ENCODE results near the gene CXorf38. TPM values are rescaled to one million over a fixed set of nuclear protein-coding genes. Genes with fewer than 3 reads are reported as not detected.

CXorf38 gene
- total RNA-seq, 1 experiment from 2014 or later, result 18.3 TPM

- BruUV-seq (replicated peaks), result no TSS peak
- ATAC-seq, result no peak
Observed at GRCh38 chrX:40615976-40616375, 31.4 kb downstream of the CXorf38 start.

GRCh38 chrX:40612511-40612910, 34.9 kb downstream of the CXorf38 start:
- no peaks in the 10 kb centered on the region for H3K4me1 ChIP-seq (ENCODE audit: insufficient read depth, low read length)
- H3K9ac ChIP-seq (ENCODE audit: low read length), result no peak overlapping the region
- TF ChIP-seq EZH2phosphoT487 (IDR thresholded peaks at IDR 0.05; ENCODE audit: borderline replicate concordance, low read length) (no peak), EZH2 (IDR thresholded peaks at IDR 0.05; ENCODE audit: low read length, unreplicated experiment) (no peak)
- TF ChIP-seq, protein P1, sequence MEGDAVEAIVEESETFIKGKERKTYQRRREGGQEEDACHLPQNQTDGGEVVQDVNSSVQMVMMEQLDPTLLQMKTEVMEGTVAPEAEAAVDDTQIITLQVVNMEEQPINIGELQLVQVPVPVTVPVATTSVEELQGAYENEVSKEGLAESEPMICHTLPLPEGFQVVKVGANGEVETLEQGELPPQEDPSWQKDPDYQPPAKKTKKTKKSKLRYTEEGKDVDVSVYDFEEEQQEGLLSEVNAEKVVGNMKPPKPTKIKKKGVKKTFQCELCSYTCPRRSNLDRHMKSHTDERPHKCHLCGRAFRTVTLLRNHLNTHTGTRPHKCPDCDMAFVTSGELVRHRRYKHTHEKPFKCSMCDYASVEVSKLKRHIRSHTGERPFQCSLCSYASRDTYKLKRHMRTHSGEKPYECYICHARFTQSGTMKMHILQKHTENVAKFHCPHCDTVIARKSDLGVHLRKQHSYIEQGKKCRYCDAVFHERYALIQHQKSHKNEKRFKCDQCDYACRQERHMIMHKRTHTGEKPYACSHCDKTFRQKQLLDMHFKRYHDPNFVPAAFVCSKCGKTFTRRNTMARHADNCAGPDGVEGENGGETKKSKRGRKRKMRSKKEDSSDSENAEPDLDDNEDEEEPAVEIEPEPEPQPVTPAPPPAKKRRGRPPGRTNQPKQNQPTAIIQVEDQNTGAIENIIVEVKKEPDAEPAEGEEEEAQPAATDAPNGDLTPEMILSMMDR (conservative IDR thresholded peaks at IDR 0.05; ENCODE audit: low read depth, low read length), result no peak
- no peaks in the 10 kb centered on the region for H3K36me3 ChIP-seq (ENCODE audit: low read depth, low read length)
- intact Hi-C loops (cut with micrococcal nuclease), result no loop called here
- H3K27ac ChIP-seq (ENCODE audit: low read length), result no peak overlapping the region
- H3K9me2 ChIP-seq (replicated peaks; ENCODE audit: low read length), result no peaks in the 10 kb centered on the region
- H4K20me1 ChIP-seq (ENCODE audit: low read length), result no peaks in the 10 kb centered on the region
- no peaks in the 10 kb centered on the region for H3K79me2 ChIP-seq (ENCODE audit: low read length)
- ATAC-seq (no peak), DNase-seq (no peak)
- ChIA-PET POLR2A (ENCODE audit: unreplicated experiment) (no interaction called here), CTCF (no interaction called here)
- H2AFZ ChIP-seq (ENCODE audit: low read length), result no peak overlapping the region
- H3F3A ChIP-seq (ENCODE audit: low read length, unreplicated experiment), result no peaks in the 10 kb centered on the region
- H3K4me3 ChIP-seq (ENCODE audit: low read length), result no peak overlapping the region
- H3K9me3 ChIP-seq (ENCODE audit: low read length), result no peaks in the 10 kb centered on the region
- no peak overlapping the region for H3K4me2 ChIP-seq (ENCODE audit: low read length)
- no peaks in the 10 kb centered on the region for H3K27me3 ChIP-seq (ENCODE audit: low read length)
- BruUV-seq (replicated peaks), result no TSS peak

More at GRCh38 chrX:40615976-40616375, 31.4 kb downstream of the CXorf38 start:
- CTCF ChIA-PET, result no interaction called here
- no peaks in the 10 kb centered on the region for H4K20me1 ChIP-seq (ENCODE audit: low read length)
- no peaks in the 10 kb centered on the region for H3K27me3 ChIP-seq (ENCODE audit: low read length)
- intact Hi-C loops (cut with micrococcal nuclease), result no loop called here
- no peak for DNase-seq
- no peaks in the 10 kb centered on the region for H3K36me3 ChIP-seq (ENCODE audit: low read depth, low read length)
- no peaks in the 10 kb centered on the region for H3F3A ChIP-seq (ENCODE audit: low read length, unreplicated experiment)
- H3K4me1 ChIP-seq (ENCODE audit: insufficient read depth, low read length), result no peaks in the 10 kb centered on the region
- TF ChIP-seq, protein P1 (conservative IDR thresholded peaks at IDR 0.05; ENCODE audit: low read depth, low read length), result no peak
- TF ChIP-seq EZH2 (IDR thresholded peaks at IDR 0.05; ENCODE audit: low read length, unreplicated experiment) (no peak), EZH2phosphoT487 (IDR thresholded peaks at IDR 0.05; ENCODE audit: borderline replicate concordance, low read length) (no peak)
- H3K4me2 ChIP-seq (ENCODE audit: low read length), result no peak overlapping the region
- no peaks in the 10 kb centered on the region for H3K9me3 ChIP-seq (ENCODE audit: low read length)
- no peak overlapping the region for H3K9ac ChIP-seq (ENCODE audit: low read length)
- no peak overlapping the region for H2AFZ ChIP-seq (ENCODE audit: low read length)
- no peaks in the 10 kb centered on the region for H3K79me2 ChIP-seq (ENCODE audit: low read length)
- H3K27ac ChIP-seq (ENCODE audit: low read length), result no peak overlapping the region
- POLR2A ChIA-PET (ENCODE audit: unreplicated experiment), result no interaction called here
- H3K9me2 ChIP-seq (replicated peaks; ENCODE audit: low read length), result no peaks in the 10 kb centered on the region
- no peak overlapping the region for H3K4me3 ChIP-seq (ENCODE audit: low read length)

GRCh38 chrX:40607381-40607780, 40.0 kb downstream of the CXorf38 start:
- no peaks in the 10 kb centered on the region for H4K20me1 ChIP-seq (ENCODE audit: low read length)
- H3K4me1 ChIP-seq (ENCODE audit: insufficient read depth, low read length), result no peaks in the 10 kb centered on the region
- no peak overlapping the region for H3K4me2 ChIP-seq (ENCODE audit: low read length)
- H3K36me3 ChIP-seq (ENCODE audit: low read depth, low read length), result no peaks in the 10 kb centered on the region
- no peak overlapping the region for H3K9ac ChIP-seq (ENCODE audit: low read length)
- no peak overlapping the region for H2AFZ ChIP-seq (ENCODE audit: low read length)
- no peak overlapping the region for H3K4me3 ChIP-seq (ENCODE audit: low read length)
- H3K9me3 ChIP-seq (ENCODE audit: low read length), result no peaks in the 10 kb centered on the region
- H3F3A ChIP-seq (ENCODE audit: low read length, unreplicated experiment), result no peaks in the 10 kb centered on the region
- no peaks in the 10 kb centered on the region for H3K27me3 ChIP-seq (ENCODE audit: low read length)
- no peak overlapping the region for H3K27ac ChIP-seq (ENCODE audit: low read length)
- no peaks in the 10 kb centered on the region for H3K79me2 ChIP-seq (ENCODE audit: low read length)
- intact Hi-C loops (cut with micrococcal nuclease), result no loop called here
- H3K9me2 ChIP-seq (replicated peaks; ENCODE audit: low read length), result no peaks in the 10 kb centered on the region
- ATAC-seq (no peak), DNase-seq (no peak)
- POLR2A ChIA-PET (ENCODE audit: unreplicated experiment), result no interaction called here
- no TSS peak for BruUV-seq (replicated peaks)
- CTCF ChIA-PET, result no interaction called here
- TF ChIP-seq, protein P1 (conservative IDR thresholded peaks at IDR 0.05; ENCODE audit: low read depth, low read length), result no peak
- no peak for TF ChIP-seq EZH2 (IDR thresholded peaks at IDR 0.05; ENCODE audit: low read length, unreplicated experiment)
- TF ChIP-seq EZH2phosphoT487 (IDR thresholded peaks at IDR 0.05; ENCODE audit: borderline replicate concordance, low read length), result no peak

All from PC-3 (cell line).